Transverse colon (tissue), 4 donors: Measurements from ENCODE around the gene PSMD4.

ENCODE experiments used
- CTCF ChIP-seq, 5 experiments: fragments of 200-600 bp in 3 of 5; fragments of 450-650 bp in 2 of 5; sonication (generic) in 3 of 5; IDR thresholded peaks; 1 replicate in 2 of 5; 2 replicates in 3 of 5; pipeline ENCODE4 v1.5.1; 2016 to 2017; ENCODE audit warnings: antibody characterized with exemption in 5 of 5, inconsistent platforms in 3 of 5, mild to moderate bottlenecking in 2 of 5, moderate library complexity in 1 of 5
- POLR2AphosphoS5 ChIP-seq, 3 donors: sonication (generic); formaldehyde crosslinking; IDR thresholded peaks; one replicate each; pipeline ENCODE4 v1.6.1; 2016; ENCODE audit warnings: antibody characterized with exemption in 3 of 3

- TF ChIP-seq CTCF (IDR thresholded peaks at IDR 0.05) (no peak), POLR2AphosphoS5 (IDR thresholded peaks at IDR 0.05) (no peak)
These were observed 29.6 kb downstream of the PSMD4 start for GRCh38 chr1:151284013-151284577.
